Activated T-helper 1 cell treated with anti-CD3 and anti-CD28 coated beads, Interleukin-12 subunit alpha, Interleukin-12 subunit beta, Interleukin-2, Interleukin-4 antibody, amounts not matched to agents 30 ng/mL and 10 ng/mL and 1 ng/mL, durations not matched to agents 14 hours and 24 hours and 36 hours (primary cell): ENCODE measurements around the gene LY6G6F. TPM values are rescaled to one million over a fixed set of nuclear protein-coding genes. Genes with fewer than 3 reads are reported as not detected.

Source experiments
- DNase-seq: peaks from one replicate; pipeline ENCODE4 v3.0.0; 2021; ENCODE audit warnings: low spot score
- H3K27ac Mint-ChIP-seq: one replicate; pipeline ENCODE4 v1.8.0; 2021; ENCODE audit warnings: mild to moderate bottlenecking, mixed read lengths
- H3K27me3 Mint-ChIP-seq: one replicate; pipeline ENCODE4 v1.8.0; 2022; ENCODE audit warnings: mild to moderate bottlenecking, moderate library complexity, mixed read lengths; ENCODE audit not compliant: insufficient read depth
- H3K36me3 Mint-ChIP-seq: one replicate; pipeline ENCODE4 v1.8.0; 2021; ENCODE audit warnings: low read depth, mixed read lengths
- H3K4me1 Mint-ChIP-seq: one replicate; pipeline ENCODE4 v1.8.0; 2021; ENCODE audit warnings: low read depth, mixed read lengths
- H3K4me3 Mint-ChIP-seq: one replicate; pipeline ENCODE4 v1.8.0; 2021; ENCODE audit warnings: mild to moderate bottlenecking, moderate library complexity, mixed read lengths
- H3K9me3 Mint-ChIP-seq: one replicate; pipeline ENCODE4 v1.8.0; 2021; ENCODE audit warnings: mixed read lengths
- intact Hi-C: fragments of 100-400 bp; cut with micrococcal nuclease; formaldehyde crosslinking; loops from one replicate; pipeline ENCODE4 v1.15.1; 2024
- total RNA-seq: library from RNA; stranded (reverse); gene quantifications from 2 replicates; pipeline ENCODE4 v1.2.3, GENCODE V29; 2022

Gene LY6G6F
- total RNA-seq, 1 donor from 2014 or later: not detected

DNA sequence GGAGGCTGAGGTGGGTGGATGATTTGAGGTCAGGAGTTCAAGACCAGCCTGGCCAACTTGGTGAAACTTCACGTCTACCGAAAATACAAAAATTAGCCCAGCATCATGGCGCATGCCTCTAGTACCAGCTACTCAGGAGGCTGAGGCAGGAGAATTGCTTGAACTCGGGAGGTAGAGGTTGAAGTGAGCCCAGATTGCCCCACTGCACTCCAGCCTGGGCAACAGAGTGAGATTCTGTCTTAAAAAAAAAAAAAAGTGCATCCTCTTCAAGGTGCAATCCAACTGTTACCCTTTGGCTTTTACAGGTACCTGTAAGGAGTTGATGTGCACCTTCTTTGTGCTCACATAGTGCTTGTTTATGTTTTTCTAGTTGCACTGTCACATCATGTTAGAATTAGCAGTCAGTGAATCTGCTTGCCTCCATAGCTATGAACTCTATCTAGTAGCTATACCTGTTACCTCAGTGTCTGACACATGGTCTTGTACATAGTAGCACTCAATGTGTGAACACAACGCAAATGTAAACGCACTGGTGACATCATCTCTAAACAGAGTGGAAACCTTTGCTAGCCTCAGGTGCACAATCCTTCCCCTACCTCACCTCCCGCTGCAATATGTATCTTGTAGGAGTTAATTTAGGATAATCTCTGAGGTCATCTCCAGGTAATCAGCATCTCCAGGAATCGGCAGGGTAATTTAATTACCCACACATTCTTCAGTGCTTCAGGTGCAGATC is 42.8 kb downstream of the LY6G6F start:
- no peaks in the 10 kb centered on the region for H3K9me3 Mint-ChIP-seq
- no peak overlapping the region for H3K27ac Mint-ChIP-seq
- peaks cover 23% of the 10 kb centered on the region for H3K36me3 Mint-ChIP-seq
- H3K4me1 Mint-ChIP-seq: peaks cover 6% of the 10 kb centered on the region
- no peaks in the 10 kb centered on the region for H3K27me3 Mint-ChIP-seq
- intact Hi-C loops: no loop called here
- no peak for DNase-seq
- no peak overlapping the region for H3K4me3 Mint-ChIP-seq

DNA sequence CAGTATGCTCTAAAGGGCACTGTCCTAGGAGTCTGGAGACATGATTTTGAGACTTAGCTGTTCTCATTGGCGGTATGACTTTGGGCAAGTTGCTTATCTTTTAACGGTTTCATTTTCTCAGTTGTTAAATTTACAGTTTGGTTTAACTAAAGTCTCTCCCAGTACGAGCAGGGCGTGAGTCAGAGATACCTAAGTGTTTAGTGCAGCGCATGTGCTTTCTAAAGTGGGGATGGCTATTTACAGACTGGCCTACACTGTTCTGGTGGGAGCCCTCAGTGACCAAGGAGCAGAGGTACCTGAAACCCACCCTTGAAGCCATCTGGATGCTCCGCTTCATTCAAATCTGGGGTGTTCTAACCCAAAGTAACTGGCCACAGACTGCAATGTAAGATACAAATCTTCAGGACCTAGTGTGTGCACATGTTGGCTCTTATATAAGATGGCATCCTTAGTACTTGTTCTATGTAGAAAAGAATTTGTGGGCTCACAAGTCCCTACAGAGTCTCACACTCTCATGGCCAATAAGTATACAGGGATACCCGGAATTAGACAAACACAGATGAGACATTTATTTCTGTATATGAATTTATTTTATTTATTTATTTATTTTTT is 43.9 kb downstream of the LY6G6F start:
- intact Hi-C loops: no loop called here
- Mint-ChIP-seq H3K4me3 (no peak overlapping the region), H3K36me3 (peaks cover 18% of the 10 kb centered on the region), H3K9me3 (no peaks in the 10 kb centered on the region), H3K4me1 (peaks cover 5% of the 10 kb centered on the region), H3K27ac (no peak overlapping the region), H3K27me3 (no peaks in the 10 kb centered on the region)
- no peak for DNase-seq

GRCh38 chr6:31752739-31753319 is 46.2 kb downstream of the LY6G6F start:
- Mint-ChIP-seq H3K4me3 (no peak overlapping the region), H3K4me1 (peaks cover 5% of the 10 kb centered on the region), H3K9me3 (no peaks in the 10 kb centered on the region), H3K36me3 (peaks cover 13% of the 10 kb centered on the region), H3K27me3 (no peaks in the 10 kb centered on the region), H3K27ac (no peak overlapping the region)
- no peak for DNase-seq
- intact Hi-C loops: no loop called here

- Mint-ChIP-seq H3K27ac (no peak overlapping the region), H3K36me3 (peaks cover 28% of the 10 kb centered on the region), H3K27me3 (no peaks in the 10 kb centered on the region), H3K4me3 (no peak overlapping the region), H3K9me3 (no peaks in the 10 kb centered on the region), H3K4me1 (no peaks in the 10 kb centered on the region)
- intact Hi-C loops: no loop called here
- no peak for DNase-seq
Observed at GRCh38 chr6:31758281-31758680, 51.6 kb downstream of the LY6G6F start.

Other genes with a start within 250 kb of the LY6G6F start
- gene MICB, start 208.7 kb upstream of the LY6G6F start, total RNA-seq: 36.1 and 37.5 TPM in 2 replicates
- not detected in 2 replicates for gene MCCD1, start 177.9 kb upstream of the LY6G6F start, total RNA-seq
- gene DDX39B, start 164.9 kb upstream of the LY6G6F start, total RNA-seq: 628 and 637 TPM in 2 replicates
- 1.2 and 1.4 TPM in 2 replicates for gene ATP6V1G2, start 160.3 kb upstream of the LY6G6F start, total RNA-seq
- gene NFKBIL1, start 159.3 kb upstream of the LY6G6F start, total RNA-seq: 18.2 and 18.9 TPM in 2 replicates
- gene LTA, start 134.6 kb upstream of the LY6G6F start, total RNA-seq: 1,021 and 1,078 TPM in 2 replicates
- 427 and 430 TPM in 2 replicates for gene TNF, start 131.3 kb upstream of the LY6G6F start, total RNA-seq
- gene LTB, start 124.4 kb upstream of the LY6G6F start, total RNA-seq: 270 and 277 TPM in 2 replicates
- 63.0 and 66.6 TPM in 2 replicates for gene LST1, start 120.6 kb upstream of the LY6G6F start, total RNA-seq
- gene NCR3, start 113.9 kb upstream of the LY6G6F start, total RNA-seq: 19.1 and 20.3 TPM in 2 replicates
- 55.5 and 61.5 TPM in 2 replicates for gene AIF1, start 91.6 kb upstream of the LY6G6F start, total RNA-seq
- 281 and 283 TPM in 2 replicates for gene PRRC2A, start 86.2 kb upstream of the LY6G6F start, total RNA-seq
- 319 and 323 TPM in 2 replicates for gene BAG6, start 54.2 kb upstream of the LY6G6F start, total RNA-seq
- 1.8 and 3.7 TPM in 2 replicates for gene APOM, start 51.0 kb upstream of the LY6G6F start, total RNA-seq
- gene C6orf47, start 46.1 kb upstream of the LY6G6F start, total RNA-seq: 18.1 and 19.1 TPM in 2 replicates
- 34.8 and 37.2 TPM in 2 replicates for gene GPANK1, start 41.9 kb upstream of the LY6G6F start, total RNA-seq
- 302 and 308 TPM in 2 replicates for gene CSNK2B, start 40.8 kb upstream of the LY6G6F start, total RNA-seq
- 29.5 and 35.1 TPM in 2 replicates for gene LY6G5B, start 36.9 kb upstream of the LY6G6F start, total RNA-seq
- gene LY6G5C, start 25.8 kb upstream of the LY6G6F start, total RNA-seq: 4.7 and 4.9 TPM in 2 replicates
- 45.7 and 46.5 TPM in 2 replicates for gene ABHD16A, start 3.5 kb upstream of the LY6G6F start, total RNA-seq
- not detected in 2 replicates for gene LY6G6D, start 8.5 kb downstream of the LY6G6F start, total RNA-seq
- gene LY6G6C, start 14.9 kb downstream of the LY6G6F start, total RNA-seq: not detected in 2 replicates
- gene MPIG6B, start 16.5 kb downstream of the LY6G6F start, total RNA-seq: not detected in 2 replicates
- gene DDAH2, start 22.4 kb downstream of the LY6G6F start, total RNA-seq: 4.9 and 5.7 TPM in 2 replicates
- 398 and 399 TPM in 2 replicates for gene CLIC1, start 29.7 kb downstream of the LY6G6F start, total RNA-seq
- 80.5 and 83.4 TPM in 2 replicates for gene MSH5, start 33.1 kb downstream of the LY6G6F start, total RNA-seq
- gene SAPCD1, start 55.8 kb downstream of the LY6G6F start, total RNA-seq: 16.7 and 17.0 TPM in 2 replicates
- gene VWA7, start 70.5 kb downstream of the LY6G6F start, total RNA-seq: 2.9 and 5.0 TPM in 2 replicates
- gene VARS1, start 88.9 kb downstream of the LY6G6F start, total RNA-seq: 150 and 161 TPM in 2 replicates
- gene LSM2, start 100.1 kb downstream of the LY6G6F start, total RNA-seq: 136 and 137 TPM in 2 replicates
- gene HSPA1L, start 108.4 kb downstream of the LY6G6F start, total RNA-seq: 2.2 and 2.9 TPM in 2 replicates
- 173 and 175 TPM in 2 replicates for gene HSPA1A, start 108.7 kb downstream of the LY6G6F start, total RNA-seq
- 152 and 155 TPM in 2 replicates for gene HSPA1B, start 120.9 kb downstream of the LY6G6F start, total RNA-seq
- gene NEU1, start 156.0 kb downstream of the LY6G6F start, total RNA-seq: 22.1 and 24.3 TPM in 2 replicates
- gene SLC44A4, start 172.1 kb downstream of the LY6G6F start, total RNA-seq: 0.12 TPM in 1 of 2 replicates, not detected in the other
- gene EHMT2, start 190.8 kb downstream of the LY6G6F start, total RNA-seq: 75.9 and 80.4 TPM in 2 replicates
- gene ZBTB12, start 195.2 kb downstream of the LY6G6F start, total RNA-seq: 4.6 and 5.1 TPM in 2 replicates
- gene C2, start 220.9 kb downstream of the LY6G6F start, total RNA-seq: 0.88 and 1.6 TPM in 2 replicates
- gene CFB, start 239.2 kb downstream of the LY6G6F start, total RNA-seq: 0.21 TPM in 1 of 2 replicates, not detected in the other